Measurements from ENCODE around the gene FOXL3. TPM values are rescaled to one million over a fixed set of nuclear protein-coding genes. Genes with fewer than 3 reads are reported as not detected.

Gene FOXL3
- polyA plus RNA-seq, 1 of the 3 experiments (the other 2 are of a cell fraction): not detected

GRCh38 chr7:265192-265997 is 24.6 kb upstream of the FOXL3 start:
- Histone ChIP-seq H3K4me3 (ENCODE audit: low read depth in 2 of 2, low read length in 1 of 2) (no peak overlapping the region), H3K4me2 (no peak overlapping the region), H3K9me2 (no peaks in the 10 kb centered on the region), H3F3A (replicated peaks; ENCODE audit: insufficient read depth) (peaks cover 14% of the 10 kb centered on the region), H3K36me3 (replicated peaks in 1 of 2; ENCODE audit: control insufficient read depth in 1 of 2, insufficient read depth in 2 of 2, low read length in 1 of 2) (peaks cover 0 to 3% of the 10 kb centered on the region in 2 experiments), H3K9ac (no peak overlapping the region), H3K9me3 (0 out of 2 replicates have a peak, but pooled peaks cover 6% of the 10 kb centered on the region), H2AFZ (ENCODE audit: low read depth) (no peak overlapping the region), H4K20me1 (ENCODE audit: insufficient read depth) (no peaks in the 10 kb centered on the region), H3K4me1 (ENCODE audit: control insufficient read depth in 1 of 2, insufficient read depth in 2 of 2, low read depth in 1 of 2, low read length in 1 of 2) (no peaks in the 10 kb centered on the region), H3K27ac (ENCODE audit: low read depth in 2 of 2, low read length in 1 of 2) (no peak overlapping the region), H3K27me3 (ENCODE audit: insufficient read depth) (peaks cover 25% of the 10 kb centered on the region; the same call in 1 of the 2 replicates), H3K79me2 (ENCODE audit: insufficient read depth) (no peaks in the 10 kb centered on the region)
- TF ChIP-seq, protein P1, sequence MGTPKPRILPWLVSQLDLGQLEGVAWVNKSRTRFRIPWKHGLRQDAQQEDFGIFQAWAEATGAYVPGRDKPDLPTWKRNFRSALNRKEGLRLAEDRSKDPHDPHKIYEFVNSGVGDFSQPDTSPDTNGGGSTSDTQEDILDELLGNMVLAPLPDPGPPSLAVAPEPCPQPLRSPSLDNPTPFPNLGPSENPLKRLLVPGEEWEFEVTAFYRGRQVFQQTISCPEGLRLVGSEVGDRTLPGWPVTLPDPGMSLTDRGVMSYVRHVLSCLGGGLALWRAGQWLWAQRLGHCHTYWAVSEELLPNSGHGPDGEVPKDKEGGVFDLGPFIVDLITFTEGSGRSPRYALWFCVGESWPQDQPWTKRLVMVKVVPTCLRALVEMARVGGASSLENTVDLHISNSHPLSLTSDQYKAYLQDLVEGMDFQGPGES (IDR thresholded peaks at IDR 0.05; ENCODE audit: low read depth, low read length): no peak
- TF ChIP-seq FOSL2 (IDR thresholded peaks at IDR 0.05; ENCODE audit: borderline replicate concordance, low read depth) (no peak), RXRA (IDR thresholded peaks at IDR 0.05; ENCODE audit: borderline replicate concordance, low read depth) (no peak), EZH2phosphoT487 (IDR thresholded peaks at IDR 0.05; ENCODE audit: borderline replicate concordance, low read depth) (no peak), USF1 (IDR thresholded peaks at IDR 0.05; ENCODE audit: borderline replicate concordance, low read depth) (no peak), NFIC (IDR thresholded peaks at IDR 0.05; ENCODE audit: borderline replicate concordance) (no peak), JUND (IDR thresholded peaks at IDR 0.05) (no peak), RFX5 (IDR thresholded peaks at IDR 0.05; ENCODE audit: low read length) (no peak)
- TF ChIP-seq, protein P2, sequence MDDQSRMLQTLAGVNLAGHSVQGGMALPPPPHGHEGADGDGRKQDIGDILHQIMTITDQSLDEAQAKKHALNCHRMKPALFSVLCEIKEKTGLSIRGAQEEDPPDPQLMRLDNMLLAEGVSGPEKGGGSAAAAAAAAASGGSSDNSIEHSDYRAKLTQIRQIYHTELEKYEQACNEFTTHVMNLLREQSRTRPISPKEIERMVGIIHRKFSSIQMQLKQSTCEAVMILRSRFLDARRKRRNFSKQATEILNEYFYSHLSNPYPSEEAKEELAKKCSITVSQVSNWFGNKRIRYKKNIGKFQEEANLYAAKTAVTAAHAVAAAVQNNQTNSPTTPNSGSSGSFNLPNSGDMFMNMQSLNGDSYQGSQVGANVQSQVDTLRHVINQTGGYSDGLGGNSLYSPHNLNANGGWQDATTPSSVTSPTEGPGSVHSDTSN (IDR thresholded peaks at IDR 0.05): no peak
- TF ChIP-seq, protein P3, sequence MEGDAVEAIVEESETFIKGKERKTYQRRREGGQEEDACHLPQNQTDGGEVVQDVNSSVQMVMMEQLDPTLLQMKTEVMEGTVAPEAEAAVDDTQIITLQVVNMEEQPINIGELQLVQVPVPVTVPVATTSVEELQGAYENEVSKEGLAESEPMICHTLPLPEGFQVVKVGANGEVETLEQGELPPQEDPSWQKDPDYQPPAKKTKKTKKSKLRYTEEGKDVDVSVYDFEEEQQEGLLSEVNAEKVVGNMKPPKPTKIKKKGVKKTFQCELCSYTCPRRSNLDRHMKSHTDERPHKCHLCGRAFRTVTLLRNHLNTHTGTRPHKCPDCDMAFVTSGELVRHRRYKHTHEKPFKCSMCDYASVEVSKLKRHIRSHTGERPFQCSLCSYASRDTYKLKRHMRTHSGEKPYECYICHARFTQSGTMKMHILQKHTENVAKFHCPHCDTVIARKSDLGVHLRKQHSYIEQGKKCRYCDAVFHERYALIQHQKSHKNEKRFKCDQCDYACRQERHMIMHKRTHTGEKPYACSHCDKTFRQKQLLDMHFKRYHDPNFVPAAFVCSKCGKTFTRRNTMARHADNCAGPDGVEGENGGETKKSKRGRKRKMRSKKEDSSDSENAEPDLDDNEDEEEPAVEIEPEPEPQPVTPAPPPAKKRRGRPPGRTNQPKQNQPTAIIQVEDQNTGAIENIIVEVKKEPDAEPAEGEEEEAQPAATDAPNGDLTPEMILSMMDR (IDR thresholded peaks at IDR 0.05): no peak
- TF ChIP-seq, protein P4, sequence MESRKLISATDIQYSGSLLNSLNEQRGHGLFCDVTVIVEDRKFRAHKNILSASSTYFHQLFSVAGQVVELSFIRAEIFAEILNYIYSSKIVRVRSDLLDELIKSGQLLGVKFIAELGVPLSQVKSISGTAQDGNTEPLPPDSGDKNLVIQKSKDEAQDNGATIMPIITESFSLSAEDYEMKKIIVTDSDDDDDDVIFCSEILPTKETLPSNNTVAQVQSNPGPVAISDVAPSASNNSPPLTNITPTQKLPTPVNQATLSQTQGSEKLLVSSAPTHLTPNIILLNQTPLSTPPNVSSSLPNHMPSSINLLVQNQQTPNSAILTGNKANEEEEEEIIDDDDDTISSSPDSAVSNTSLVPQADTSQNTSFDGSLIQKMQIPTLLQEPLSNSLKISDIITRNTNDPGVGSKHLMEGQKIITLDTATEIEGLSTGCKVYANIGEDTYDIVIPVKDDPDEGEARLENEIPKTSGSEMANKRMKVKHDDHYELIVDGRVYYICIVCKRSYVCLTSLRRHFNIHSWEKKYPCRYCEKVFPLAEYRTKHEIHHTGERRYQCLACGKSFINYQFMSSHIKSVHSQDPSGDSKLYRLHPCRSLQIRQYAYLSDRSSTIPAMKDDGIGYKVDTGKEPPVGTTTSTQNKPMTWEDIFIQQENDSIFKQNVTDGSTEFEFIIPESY (IDR thresholded peaks at IDR 0.05; ENCODE audit: borderline replicate concordance, low read depth): no peak
- TF ChIP-seq, protein P5, sequence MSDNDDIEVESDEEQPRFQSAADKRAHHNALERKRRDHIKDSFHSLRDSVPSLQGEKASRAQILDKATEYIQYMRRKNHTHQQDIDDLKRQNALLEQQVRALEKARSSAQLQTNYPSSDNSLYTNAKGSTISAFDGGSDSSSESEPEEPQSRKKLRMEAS (IDR thresholded peaks at IDR 0.05; ENCODE audit: low read depth): no peak
- DNase-seq: no peak
- 68% methylated on average over 25 of the region's 25 CpGs for WGBS (ENCODE audit: low lambda C conversion rate)
- ChIA-PET POLR2A (no interaction called here), CTCF (interaction anchor here (0.6 to 5.4 kb wide), 9 partner anchors 12 to 211 kb away, joined by 3 to 51 read pairs (median 6); no protein-coding TSS in a partner anchor)
